Gastrocnemius medialis (tissue), 4 donors: Measurements from ENCODE around the gene PIBF1. TPM values are rescaled to one million over a fixed set of nuclear protein-coding genes. Genes with fewer than 3 reads are reported as not detected.

Experiments used
- ATAC-seq, 2 donors: fragments of 150-250 bp; one replicate each; pipeline ENCODE4 v1.9.1; 2016
- DNase-seq, 2 donors: peaks; one replicate each; pipeline ENCODE4 v3.0.0-alpha.2; 2019
- H3K27ac ChIP-seq, 4 donors: fragments of 200-600 bp; sonication (generic); 1 replicate in 1 of 4; 2 replicates in 3 of 4; pipeline ENCODE4 v1.5.1; 2016 to 2018; ENCODE audit warnings: mild to moderate bottlenecking in 2 of 4, moderate library complexity in 1 of 4
- H3K27me3 ChIP-seq, 3 donors: fragments of 200-600 bp; sonication (generic) in 2 of 3; 1 replicate in 1 of 3; 2 replicates in 2 of 3; pipeline versions ENCODE4 v1.5.1 to v1.6.0; 2016 to 2019; ENCODE audit warnings: mild to moderate bottlenecking in 1 of 3, moderate library complexity in 1 of 3
- H3K36me3 ChIP-seq, 2 donors: fragments of 200-600 bp; sonication (generic) in 1 of 2; one replicate each; pipeline ENCODE4 v1.5.1; 2017 to 2018
- H3K4me1 ChIP-seq, 2 donors: fragments of 200-600 bp; sonication (generic) in 1 of 2; one replicate each; pipeline ENCODE4 v1.5.1; 2016 to 2017; ENCODE audit warnings: mild to moderate bottlenecking in 2 of 2
- H3K4me3 ChIP-seq, 4 donors: fragments of 200-600 bp; sonication (generic) in 3 of 4; 1 replicate in 1 of 4; 2 replicates in 3 of 4; pipeline ENCODE4 v1.5.1; 2016 to 2019; ENCODE audit warnings: mild to moderate bottlenecking in 2 of 4
- H3K9me3 ChIP-seq, 3 donors: fragments of 200-600 bp; sonication (generic) in 2 of 3; 1 replicate in 1 of 3; 2 replicates in 2 of 3; pipeline ENCODE4 v1.5.1; 2016 to 2019
- POLR2A ChIP-seq, 2 donors: fragments of 450-650 bp; IDR thresholded peaks; one replicate each; pipeline ENCODE4 v1.6.1; 2017; ENCODE audit warnings: antibody characterized with exemption in 2 of 2, mild to moderate bottlenecking in 2 of 2, moderate library complexity in 2 of 2
- in situ Hi-C, 4 donors: fragments of 200-750 bp; cut with MboI; loops; one replicate each; pipeline versions ENCODE4 v1.15.0 to v1.8.0; 2017; ENCODE audit warnings: low sequenced_read_pairs in 4 of 4
- intact Hi-C: fragments of 100-400 bp; cut with DNase I; formaldehyde crosslinking; loops from one replicate; pipeline ENCODE4 v1.15.1; 2023; ENCODE audit warnings: low total_unique reads
- total RNA-seq, 4 donors: library from RNA; depleted of rRNA; stranded (reverse); fragments of >200 nt; gene quantifications; one replicate each; pipeline versions ENCODE4 v1.1.0 to v1.2.3, GENCODE V29; 2016
- TF ChIP-seq, protein P1 (sequence below), 5 experiments: fragments of 450-650 bp in 3 of 5; fragments of 200-600 bp in 2 of 5; sonication (generic) in 2 of 5; IDR thresholded peaks in 4 of 5; conservative IDR thresholded peaks in 1 of 5; 1 replicate in 4 of 5; 2 replicates in 1 of 5; pipeline ENCODE4 v1.5.1; 2016 to 2019; ENCODE audit warnings: antibody characterized with exemption in 5 of 5, mild to moderate bottlenecking in 3 of 5, moderate library complexity in 3 of 5

Gene PIBF1
- total RNA-seq, 4 donors from 2014 or later = 5.3 to 10.0 (median 7.4) TPM

GRCh38 chr13:72751220-72751619 lies 30.7 kb upstream of the PIBF1 start:
- no peak for ATAC-seq
- in situ Hi-C loops = no loop called here
- H3K4me3 ChIP-seq = no peak overlapping the region
- no peak for DNase-seq
- no peaks in the 10 kb centered on the region for H3K27me3 ChIP-seq
- TF ChIP-seq, protein P1, sequence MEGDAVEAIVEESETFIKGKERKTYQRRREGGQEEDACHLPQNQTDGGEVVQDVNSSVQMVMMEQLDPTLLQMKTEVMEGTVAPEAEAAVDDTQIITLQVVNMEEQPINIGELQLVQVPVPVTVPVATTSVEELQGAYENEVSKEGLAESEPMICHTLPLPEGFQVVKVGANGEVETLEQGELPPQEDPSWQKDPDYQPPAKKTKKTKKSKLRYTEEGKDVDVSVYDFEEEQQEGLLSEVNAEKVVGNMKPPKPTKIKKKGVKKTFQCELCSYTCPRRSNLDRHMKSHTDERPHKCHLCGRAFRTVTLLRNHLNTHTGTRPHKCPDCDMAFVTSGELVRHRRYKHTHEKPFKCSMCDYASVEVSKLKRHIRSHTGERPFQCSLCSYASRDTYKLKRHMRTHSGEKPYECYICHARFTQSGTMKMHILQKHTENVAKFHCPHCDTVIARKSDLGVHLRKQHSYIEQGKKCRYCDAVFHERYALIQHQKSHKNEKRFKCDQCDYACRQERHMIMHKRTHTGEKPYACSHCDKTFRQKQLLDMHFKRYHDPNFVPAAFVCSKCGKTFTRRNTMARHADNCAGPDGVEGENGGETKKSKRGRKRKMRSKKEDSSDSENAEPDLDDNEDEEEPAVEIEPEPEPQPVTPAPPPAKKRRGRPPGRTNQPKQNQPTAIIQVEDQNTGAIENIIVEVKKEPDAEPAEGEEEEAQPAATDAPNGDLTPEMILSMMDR (IDR thresholded peaks at IDR 0.05 in 4 of 5, conservative IDR thresholded peaks at IDR 0.05 in 1 of 5) = no peak
- no peak for TF ChIP-seq POLR2A (IDR thresholded peaks at IDR 0.05)
- H3K27ac ChIP-seq = no peak overlapping the region
- H3K4me1 ChIP-seq = no peaks in the 10 kb centered on the region
- no peaks in the 10 kb centered on the region for H3K9me3 ChIP-seq
- H3K36me3 ChIP-seq = peaks cover 0 to 47% of the 10 kb centered on the region in 2 donors
- intact Hi-C loops = no loop called here

- H3K27me3 ChIP-seq = no peaks in the 10 kb centered on the region
- DNase-seq = no peak
- no peak for ATAC-seq
- H3K4me1 ChIP-seq = no peaks in the 10 kb centered on the region
- H3K36me3 ChIP-seq = peaks cover 0 to 53% of the 10 kb centered on the region in 2 donors
- TF ChIP-seq POLR2A (IDR thresholded peaks at IDR 0.05) = no peak
- TF ChIP-seq, protein P1 (IDR thresholded peaks at IDR 0.05 in 4 of 5, conservative IDR thresholded peaks at IDR 0.05 in 1 of 5) = no peak
- no peaks in the 10 kb centered on the region for H3K9me3 ChIP-seq
- in situ Hi-C loops (no loop called here), intact Hi-C loops (no loop called here)
- H3K27ac ChIP-seq = no peak overlapping the region
- H3K4me3 ChIP-seq = no peak overlapping the region
Observed at GRCh38 chr13:72754111-72754510, 27.8 kb upstream of the PIBF1 start.

- DNase-seq = no peak
- no peaks in the 10 kb centered on the region for H3K27me3 ChIP-seq
- no peaks in the 10 kb centered on the region for H3K4me1 ChIP-seq
- no peak for ATAC-seq
- intact Hi-C loops (no loop called here), in situ Hi-C loops (no loop called here)
- H3K27ac ChIP-seq = no peak overlapping the region
- no peak overlapping the region for H3K4me3 ChIP-seq
- peaks cover 2 to 81% of the 10 kb centered on the region in 2 donors for H3K36me3 ChIP-seq
- H3K9me3 ChIP-seq = no peaks in the 10 kb centered on the region
- TF ChIP-seq, protein P1 (IDR thresholded peaks at IDR 0.05 in 4 of 5, conservative IDR thresholded peaks at IDR 0.05 in 1 of 5) = no peak
- TF ChIP-seq POLR2A (IDR thresholded peaks at IDR 0.05) = no peak
Observed at GRCh38 chr13:72757792-72758535, 24.0 kb upstream of the PIBF1 start.

GRCh38 chr13:72760189-72760588 lies 21.7 kb upstream of the PIBF1 start:
- ATAC-seq (no peak), DNase-seq (no peak)
- no peak overlapping the region for H3K4me3 ChIP-seq
- TF ChIP-seq POLR2A (IDR thresholded peaks at IDR 0.05) = no peak
- TF ChIP-seq, protein P1 (IDR thresholded peaks at IDR 0.05 in 4 of 5, conservative IDR thresholded peaks at IDR 0.05 in 1 of 5) = no peak
- no peaks in the 10 kb centered on the region for H3K4me1 ChIP-seq
- no peaks in the 10 kb centered on the region for H3K9me3 ChIP-seq
- H3K36me3 ChIP-seq = peaks cover 5 to 85% of the 10 kb centered on the region in 2 donors
- no peak overlapping the region for H3K27ac ChIP-seq
- intact Hi-C loops = no loop called here
- in situ Hi-C loops = no loop called here
- no peaks in the 10 kb centered on the region for H3K27me3 ChIP-seq
